ENCODE results near the gene ICE1. TPM values are rescaled to one million over a fixed set of nuclear protein-coding genes. Genes with fewer than 3 reads are reported as not detected.

Gene ICE1
- total and polyA plus RNA-seq, 3 donors from 2014 or later, result 13.8 to 35.6 (median 34.5) TPM

GRCh38 chr5:5374009-5374715, 48.3 kb upstream of the ICE1 start:
- H3K4me3 ChIP-seq, result no peak overlapping the region
- no peak for DNase-seq
- WGBS, 2 donors, result 67 to 68% methylated on average over 6 of the region's 6 CpGs
- H3K27ac ChIP-seq, result no peak overlapping the region
- H3K9me3 ChIP-seq, result no peaks in the 10 kb centered on the region
- H3K36me3 ChIP-seq (ENCODE audit: low read depth, missing control alignments), result no peaks in the 10 kb centered on the region
- no peaks in the 10 kb centered on the region for H3K27me3 ChIP-seq
- no peaks in the 10 kb centered on the region for H3K4me1 ChIP-seq
- intact Hi-C loops (cut with DNase I; ENCODE audit: low total_unique reads), result no loop called here
- TF ChIP-seq CTCF (IDR thresholded peaks at IDR 0.05) (no peak), POLR2A (IDR thresholded peaks at IDR 0.05) (no peak)

- no peak for TF ChIP-seq POLR2A (IDR thresholded peaks at IDR 0.05)
- no peak for TF ChIP-seq CTCF (IDR thresholded peaks at IDR 0.05)
- Histone ChIP-seq H3K4me3 (no peak overlapping the region), H3K9me3 (no peaks in the 10 kb centered on the region), H3K27ac (no peak overlapping the region), H3K4me1 (no peaks in the 10 kb centered on the region), H3K27me3 (no peaks in the 10 kb centered on the region), H3K36me3 (ENCODE audit: low read depth, missing control alignments) (no peaks in the 10 kb centered on the region)
- no peak for DNase-seq
- intact Hi-C loops (cut with DNase I; ENCODE audit: low total_unique reads), result no loop called here
- WGBS, 2 donors, result 88 to 91% methylated on average over 6 of the region's 6 CpGs
Observed at GRCh38 chr5:5377780-5378179, 44.7 kb upstream of the ICE1 start.

- Histone ChIP-seq H3K36me3 (ENCODE audit: low read depth, missing control alignments) (no peaks in the 10 kb centered on the region), H3K9me3 (no peaks in the 10 kb centered on the region), H3K4me3 (no peak overlapping the region), H3K4me1 (no peaks in the 10 kb centered on the region), H3K27me3 (no peaks in the 10 kb centered on the region), H3K27ac (no peak overlapping the region)
- DNase-seq, result no peak
- 94 to 98% methylated on average over 3 of the region's 3 CpGs for WGBS, 2 donors
- intact Hi-C loops (cut with DNase I; ENCODE audit: low total_unique reads), result no loop called here
- no peak for TF ChIP-seq POLR2A (IDR thresholded peaks at IDR 0.05)
- TF ChIP-seq CTCF (IDR thresholded peaks at IDR 0.05), result no peak
Observed at GRCh38 chr5:5378531-5378930, 43.9 kb upstream of the ICE1 start.

GRCh38 chr5:5380298-5380697, 42.2 kb upstream of the ICE1 start:
- WGBS, 2 donors, result 96 to 97% methylated on average over 6 of the region's 6 CpGs
- no peak for DNase-seq
- no peak overlapping the region for H3K27ac ChIP-seq
- H3K27me3 ChIP-seq, result no peaks in the 10 kb centered on the region
- no peaks in the 10 kb centered on the region for H3K4me1 ChIP-seq
- intact Hi-C loops (cut with DNase I; ENCODE audit: low total_unique reads), result no loop called here
- no peak overlapping the region for H3K4me3 ChIP-seq
- no peaks in the 10 kb centered on the region for H3K36me3 ChIP-seq (ENCODE audit: low read depth, missing control alignments)
- TF ChIP-seq POLR2A (IDR thresholded peaks at IDR 0.05), result no peak
- TF ChIP-seq CTCF (IDR thresholded peaks at IDR 0.05), result no peak
- no peaks in the 10 kb centered on the region for H3K9me3 ChIP-seq

- no peak for DNase-seq
- Histone ChIP-seq H3K36me3 (ENCODE audit: low read depth, missing control alignments) (no peaks in the 10 kb centered on the region), H3K27me3 (no peaks in the 10 kb centered on the region), H3K4me1 (no peaks in the 10 kb centered on the region), H3K27ac (no peak overlapping the region), H3K9me3 (no peaks in the 10 kb centered on the region), H3K4me3 (no peak overlapping the region)
- intact Hi-C loops (cut with DNase I; ENCODE audit: low total_unique reads), result no loop called here
- no peak for TF ChIP-seq CTCF (IDR thresholded peaks at IDR 0.05)
- no peak for TF ChIP-seq POLR2A (IDR thresholded peaks at IDR 0.05)
- 70 to 74% methylated on average over 9 of the region's 9 CpGs for WGBS, 2 donors
Observed at GRCh38 chr5:5381310-5381913, 41.1 kb upstream of the ICE1 start.

All from testis (tissue), 3 donors.